ENCODE measurements around the gene ALDOB.

The ALDOB gene

GRCh38 chr9:101435601-101436079, at the start of gene ALDOB:
ALDOB (minus strand) TSS chr9:101435774; CDS start chr9:101430887, 4,887 bp downstream.
- no peak for DNase-seq

- no peak for DNase-seq
Observed at GRCh38 chr9:101484046-101484445, 48.5 kb upstream of the ALDOB start.

- no peak for DNase-seq
Observed at GRCh38 chr9:101481261-101481660, 45.7 kb upstream of the ALDOB start.

- no peak for DNase-seq
Observed at GRCh38 chr9:101480386-101480785, 44.8 kb upstream of the ALDOB start.

GRCh38 chr9:101479338-101480030, 43.9 kb upstream of the ALDOB start:
- DNase-seq = no peak

GRCh38 chr9:101478906-101479305, 43.3 kb upstream of the ALDOB start:
- no peak for DNase-seq

- DNase-seq = no peak
Observed at GRCh38 chr9:101478444-101478843, 42.9 kb upstream of the ALDOB start.

- no peak for DNase-seq
Observed at GRCh38 chr9:101477736-101478135, 42.2 kb upstream of the ALDOB start.

GRCh38 chr9:101477214-101477613, 41.6 kb upstream of the ALDOB start:
- no peak for DNase-seq

GRCh38 chr9:101476576-101477208, 41.1 kb upstream of the ALDOB start:
- DNase-seq = no peak

GRCh38 chr9:101472891-101473290, 37.3 kb upstream of the ALDOB start:
- no peak for DNase-seq

GRCh38 chr9:101470929-101471328, 35.4 kb upstream of the ALDOB start:
- no peak for DNase-seq

GRCh38 chr9:101470021-101470420, 34.4 kb upstream of the ALDOB start:
- no peak for DNase-seq

GRCh38 chr9:101469026-101469425, 33.5 kb upstream of the ALDOB start:
- DNase-seq = no peak

- peak in 27 of 56 donors; percentile 4 to 75 (median 40) for DNase-seq
Observed at GRCh38 chr9:101468116-101468515, 32.5 kb upstream of the ALDOB start.

- DNase-seq = no peak
Observed at GRCh38 chr9:101467690-101468089, 32.1 kb upstream of the ALDOB start.

- DNase-seq = no peak
Observed at GRCh38 chr9:101466863-101467262, 31.3 kb upstream of the ALDOB start.

GRCh38 chr9:101465326-101465915, 29.8 kb upstream of the ALDOB start:
- peak in 18 of 56 donors; percentile 4 to 68 (median 15) for DNase-seq

GRCh38 chr9:101463397-101463796, 27.8 kb upstream of the ALDOB start:
- DNase-seq = no peak

GRCh38 chr9:101462558-101462957, 27.0 kb upstream of the ALDOB start:
- no peak for DNase-seq

- DNase-seq = no peak
Observed at GRCh38 chr9:101460965-101461364, 25.4 kb upstream of the ALDOB start.

- peak in 14 of 56 donors; percentile 4 to 63 (median 30) for DNase-seq
Observed at GRCh38 chr9:101458963-101459631, 23.5 kb upstream of the ALDOB start.

Measured in amygdala (tissue), 56 donors.